Astrocyte (in vitro differentiated cells and primary cell): ENCODE data around the gene ROBO2. TPM values are rescaled to one million over a fixed set of nuclear protein-coding genes. Genes with fewer than 3 reads are reported as not detected.
A peak's percentile ranks its signal among the peaks of the same experiment; 100 is the strongest.

Experiments used
- DNase-seq: peaks from one replicate; pipeline ENCODE4 v3.0.0-alpha.2; 2010; ENCODE audit warnings: low read depth
- FAIRE-seq: peaks from 2 replicates; lab custom pipeline; 2011; peaks lifted over from hg19 to GRCh38; lab: Jason Lieb, UNC
- H2AFZ ChIP-seq: 2 replicates; pipeline ENCODE4 v1.6.0; 2012; ENCODE audit warnings: low read depth, low read length, inconsistent platforms
- H3K27ac ChIP-seq: 2 replicates; pipeline ENCODE4 v1.5.1; 2011; ENCODE audit warnings: low read depth, low read length, inconsistent platforms
- H3K27me3 ChIP-seq: 2 replicates; pipeline ENCODE4 v1.6.0; 2011; ENCODE audit warnings: low read length, inconsistent platforms; ENCODE audit not compliant: insufficient read depth
- H3K36me3 ChIP-seq: 2 replicates; pipeline ENCODE4 v1.5.1; 2011; ENCODE audit warnings: low read length, inconsistent platforms; ENCODE audit not compliant: insufficient read depth
- H3K4me1 ChIP-seq: 2 replicates; pipeline ENCODE4 v1.5.1; 2011; ENCODE audit warnings: low read length, inconsistent platforms; ENCODE audit not compliant: insufficient read depth
- H3K4me2 ChIP-seq: 2 replicates; pipeline ENCODE4 v1.6.0; 2012; ENCODE audit warnings: low read length, inconsistent platforms
- H3K4me3 ChIP-seq: 2 replicates; pipeline ENCODE4 v1.5.1; 2011; ENCODE audit warnings: low read depth, mild to moderate bottlenecking, low read length, inconsistent platforms; ENCODE audit not compliant: insufficient read depth
- H3K79me2 ChIP-seq: 2 replicates; pipeline ENCODE4 v1.6.0; 2012; ENCODE audit warnings: mild to moderate bottlenecking, low read length, inconsistent platforms; ENCODE audit not compliant: insufficient read depth
- H3K9ac ChIP-seq: 2 replicates; pipeline ENCODE4 v1.6.0; 2012; ENCODE audit warnings: mild to moderate bottlenecking, low read length, inconsistent platforms
- H3K9me3 ChIP-seq: 2 replicates; pipeline ENCODE4 v1.5.1; 2012; ENCODE audit warnings: low read depth, mild to moderate bottlenecking, low read length, inconsistent platforms; ENCODE audit not compliant: insufficient read depth
- H4K20me1 ChIP-seq: 2 replicates; pipeline ENCODE4 v1.6.0; 2012; ENCODE audit warnings: low read length, inconsistent platforms; ENCODE audit not compliant: insufficient read depth
- H3K27ac Mint-ChIP-seq: one replicate; pipeline ENCODE4 v1.8.0; 2021; ENCODE audit warnings: mild to moderate bottlenecking, mixed read lengths; ENCODE audit not compliant: unreplicated experiment
- H3K27me3 Mint-ChIP-seq: one replicate; pipeline ENCODE4 v1.8.0; 2021; ENCODE audit warnings: low read depth, mixed read lengths; ENCODE audit not compliant: unreplicated experiment
- H3K36me3 Mint-ChIP-seq: one replicate; pipeline ENCODE4 v1.8.0; 2021; ENCODE audit warnings: low read depth, mixed read lengths; ENCODE audit not compliant: unreplicated experiment
- H3K4me1 Mint-ChIP-seq: one replicate; pipeline ENCODE4 v1.8.0; 2021; ENCODE audit warnings: low read depth, mixed read lengths; ENCODE audit not compliant: unreplicated experiment
- H3K4me3 Mint-ChIP-seq: one replicate; pipeline ENCODE4 v1.8.0; 2021; ENCODE audit warnings: mild to moderate bottlenecking, moderate library complexity, mixed read lengths; ENCODE audit not compliant: unreplicated experiment
- H3K9me3 Mint-ChIP-seq: one replicate; pipeline ENCODE4 v1.8.0; 2021; ENCODE audit warnings: mild to moderate bottlenecking, mixed read lengths; ENCODE audit not compliant: unreplicated experiment
- CTCF ChIP-seq: IDR thresholded peaks from 2 replicates; pipeline ENCODE4 v1.5.1; 2011; ENCODE audit warnings: low read depth, mild to moderate bottlenecking, inconsistent platforms, low read length, moderate library complexity; ENCODE audit not compliant: insufficient read depth
- EZH2 ChIP-seq: IDR thresholded peaks from 2 replicates; pipeline ENCODE4 v1.6.1; 2012; ENCODE audit warnings: mild to moderate bottlenecking, low read length, inconsistent platforms; ENCODE audit not compliant: insufficient read depth
- total RNA-seq: library from RNA; stranded (reverse); gene quantifications from 2 replicates; pipeline ENCODE4 v1.2.1, GENCODE V29; 2021

ROBO2 gene
- total RNA-seq, 1 donor from 2014 or later, result 1.4 TPM

- peaks cover 6% of the 10 kb centered on the region for H3K27me3 Mint-ChIP-seq
- no peaks in the 10 kb centered on the region for H3K4me1 Mint-ChIP-seq
- no peak overlapping the region for H3K27ac Mint-ChIP-seq
- no peaks in the 10 kb centered on the region for H3K9me3 ChIP-seq
- FAIRE-seq, result peak; percentile 23
- H3K36me3 Mint-ChIP-seq, result no peaks in the 10 kb centered on the region
- no peak overlapping the region for H2AFZ ChIP-seq
- no peak overlapping the region for H3K4me2 ChIP-seq
- no peak overlapping the region for H3K4me3 ChIP-seq
- H3K27me3 ChIP-seq, result no peaks in the 10 kb centered on the region
- H3K36me3 ChIP-seq, result no peaks in the 10 kb centered on the region
- H3K9ac ChIP-seq, result no peak overlapping the region
- TF ChIP-seq EZH2 (no peak), CTCF (peak; percentile 91)
- H3K9me3 Mint-ChIP-seq, result no peaks in the 10 kb centered on the region
- no peaks in the 10 kb centered on the region for H3K79me2 ChIP-seq
- H3K4me3 Mint-ChIP-seq, result no peak overlapping the region
- peak; percentile 12 for DNase-seq
- H3K27ac ChIP-seq, result no peak overlapping the region
- no peaks in the 10 kb centered on the region for H4K20me1 ChIP-seq
- H3K4me1 ChIP-seq, result no peaks in the 10 kb centered on the region
These were observed 215.3 kb downstream of the ROBO2 start for GRCh38 chr3:77254967-77255831.

DNA sequence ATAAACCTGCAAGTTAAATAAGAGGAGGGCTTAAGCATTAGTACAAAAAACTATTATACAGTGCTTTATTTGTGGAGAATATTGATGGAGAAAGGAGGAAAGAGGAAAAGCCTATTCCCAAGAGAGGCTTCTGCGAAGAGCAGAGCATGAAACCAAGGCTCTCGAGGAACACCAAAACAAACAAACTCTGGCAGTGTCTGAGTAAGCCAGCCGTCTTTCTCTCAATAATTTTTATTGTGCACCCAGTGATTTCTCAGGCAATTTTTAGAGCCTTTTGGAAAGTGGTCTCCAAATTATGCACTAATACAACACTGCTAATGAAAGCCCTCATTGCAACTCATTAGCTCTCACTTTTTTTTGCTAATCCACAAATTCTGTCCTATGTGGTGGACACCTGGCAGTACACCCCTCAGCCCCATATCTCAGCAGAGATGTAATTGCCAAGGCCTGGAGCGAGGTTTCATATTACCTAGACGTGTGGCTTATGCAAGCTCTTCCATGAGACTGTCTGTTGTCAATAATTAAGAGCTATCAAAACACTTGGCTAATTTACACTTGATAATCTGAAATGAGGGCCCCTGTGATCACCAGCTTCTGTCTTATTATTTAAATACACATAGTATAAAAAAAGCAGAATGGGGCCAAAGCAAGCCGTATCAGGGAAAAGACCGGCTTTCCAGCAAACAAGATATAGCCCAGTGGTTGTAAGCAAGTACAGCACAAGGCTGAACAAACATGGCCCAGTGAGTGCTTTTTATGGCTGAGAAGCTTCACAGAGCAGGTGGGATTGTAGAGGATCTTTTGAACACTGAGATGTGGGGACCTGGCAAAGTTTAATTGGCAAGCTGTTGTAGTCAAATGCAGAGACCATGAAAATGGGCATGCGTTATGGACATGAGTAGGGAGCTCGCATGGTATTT lies 216.9 kb downstream of the ROBO2 start:
- H3K4me1 ChIP-seq, result no peaks in the 10 kb centered on the region
- Mint-ChIP-seq H3K9me3 (no peaks in the 10 kb centered on the region), H3K36me3 (no peaks in the 10 kb centered on the region), H3K27me3 (peaks cover 3% of the 10 kb centered on the region), H3K4me3 (no peak overlapping the region), H3K27ac (no peak overlapping the region), H3K4me1 (no peaks in the 10 kb centered on the region)
- no peak for TF ChIP-seq CTCF
- no peak for TF ChIP-seq EZH2
- no peaks in the 10 kb centered on the region for H3K79me2 ChIP-seq
- peaks cover 2% of the 10 kb centered on the region for H3K36me3 ChIP-seq
- no peak overlapping the region for H3K9ac ChIP-seq
- DNase-seq (no peak), FAIRE-seq (no peak)
- no peaks in the 10 kb centered on the region for H3K27me3 ChIP-seq
- H3K4me2 ChIP-seq, result no peak overlapping the region
- no peak overlapping the region for H3K4me3 ChIP-seq
- H3K9me3 ChIP-seq, result no peaks in the 10 kb centered on the region
- no peaks in the 10 kb centered on the region for H4K20me1 ChIP-seq
- no peak overlapping the region for H2AFZ ChIP-seq
- H3K27ac ChIP-seq, result no peak overlapping the region
